ENCODE results near the gene CEP89. TPM values are rescaled to one million over a fixed set of nuclear protein-coding genes. Genes with fewer than 3 reads are reported as not detected.

Gene CEP89
- total and polyA plus RNA-seq, 2 of the 4 experiments (the other 2 are of a cell fraction), result 7.2 to 17.4 TPM

DNA sequence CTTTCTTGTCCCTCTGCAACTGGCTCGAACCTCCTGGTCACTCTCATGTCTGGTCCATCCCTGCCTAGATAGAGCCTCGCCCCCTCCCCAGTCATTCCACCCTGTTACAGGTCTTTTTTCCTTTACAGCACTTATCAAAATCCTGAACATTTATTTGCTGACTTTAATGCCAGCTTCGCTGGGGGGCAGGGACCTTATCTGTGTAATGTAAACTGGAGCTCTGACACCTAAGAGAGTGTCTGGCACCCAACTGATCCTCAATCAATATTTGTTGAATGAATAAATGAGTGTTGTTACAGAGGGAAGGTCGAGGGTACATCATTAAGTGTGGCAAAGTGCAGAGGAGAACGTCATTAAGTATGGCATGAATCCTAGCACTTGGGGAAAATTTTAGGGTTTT lies 17.0 kb upstream of the CEP89 start:
- no peaks in the 10 kb centered on the region for H3K4me1 ChIP-seq (ENCODE audit: control insufficient read depth, insufficient read depth, low read length)
- CTCF ChIA-PET, result no interaction called here
- in situ Hi-C loops (cut with MboI; ENCODE audit: low sequenced_read_pairs), result no loop called here

More for the DNA sequence above, 17.0 kb upstream of the CEP89 start:
- no peak overlapping the region for H3K4me2 ChIP-seq (ENCODE audit: low read depth, low read length)
- H4K91ac ChIP-seq (ENCODE audit: insufficient read depth, low read depth, low read length), result no peak overlapping the region
- no peaks in the 10 kb centered on the region for H3K27me3 ChIP-seq (ENCODE audit: control insufficient read depth, insufficient read depth, low read length)
- no peak overlapping the region for H3K56ac ChIP-seq (ENCODE audit: extremely low read depth, insufficient read depth, low read length)
- no peaks in the 10 kb centered on the region for H3K9me1 ChIP-seq (ENCODE audit: insufficient read depth, low read length)
- no peak overlapping the region for H3K4ac ChIP-seq (ENCODE audit: low read depth, low read length)
- WGBS, 2 experiments (ENCODE audit: extremely low coverage in 2 of 2, insufficient read length in 1 of 2), result no CpG with 5 or more reads among the region's 5 CpGs
- no peak overlapping the region for H4K8ac ChIP-seq (ENCODE audit: low read depth in 2 of 2, low read length in 2 of 2)
- intact Hi-C loops (cut with micrococcal nuclease) (no loop called here), dilution Hi-C loops (cut with HindIII; ENCODE audit: low sequenced_read_pairs, unreplicated experiment) (no loop called here)
- H3K14ac ChIP-seq (replicated peaks; ENCODE audit: low read depth, low read length), result no peak overlapping the region
- H2BK120ac ChIP-seq (ENCODE audit: low read depth, low read length), result no peak overlapping the region
- H2AK5ac ChIP-seq (ENCODE audit: low read depth, low read length), result no peak overlapping the region
- POLR2A ChIA-PET (ENCODE audit: unreplicated experiment), result no interaction called here
- no peak overlapping the region for H2BK20ac ChIP-seq (ENCODE audit: low read depth, low read length)
- H2AFZ ChIP-seq (replicated peaks; ENCODE audit: low read length, poor library complexity), result no peak overlapping the region
- no peaks in the 10 kb centered on the region for H3K9me3 ChIP-seq (ENCODE audit: control insufficient read depth, insufficient read depth, low read length)
- no peak overlapping the region for H3K23ac ChIP-seq (ENCODE audit: low read depth, low read length)
- no peak for ATAC-seq (ENCODE audit: low read depth)
- no peak overlapping the region for H3K18ac ChIP-seq (ENCODE audit: low read depth, low read length)
- no peaks in the 10 kb centered on the region for H3K79me1 ChIP-seq (ENCODE audit: low read depth in 1 of 2, low read length in 2 of 2)
- peaks cover 5% of the 10 kb centered on the region; the same call in 1 of the 2 replicates for H3K36me3 ChIP-seq (ENCODE audit: control insufficient read depth, insufficient read depth, low read length)
- H2BK5ac ChIP-seq (ENCODE audit: low read depth, low read length, poor library complexity, severe bottlenecking), result no peak overlapping the region
- no peak overlapping the region for H3K27ac ChIP-seq (ENCODE audit: insufficient read depth, low read length)
- BruUV-seq (replicated peaks), result no TSS peak
- no peak overlapping the region for H4K5ac ChIP-seq (ENCODE audit: low read depth, low read length)
- no peak overlapping the region for H3K4me3 ChIP-seq (ENCODE audit: insufficient read depth, low read depth, low read length)
- no peaks in the 10 kb centered on the region for H4K20me1 ChIP-seq (ENCODE audit: insufficient read depth, low read length)
- no peak for DNase-seq
- TF ChIP-seq FOS (IDR thresholded peaks at IDR 0.05; ENCODE audit: low read depth, low read length) (no peak), BHLHE40 (IDR thresholded peaks at IDR 0.05; ENCODE audit: low read depth, low read length) (no peak), CEBPB (IDR thresholded peaks at IDR 0.05; ENCODE audit: low read depth, low read length) (no peak), MAFK (IDR thresholded peaks at IDR 0.05; ENCODE audit: low read depth, low read length) (no peak), RCOR1 (IDR thresholded peaks at IDR 0.05; ENCODE audit: insufficient replicate concordance, low read length) (no peak), POLR2A (IDR thresholded peaks at IDR 0.05; ENCODE audit: low read depth, low read length) (no peak), NFE2L2 (IDR thresholded peaks at IDR 0.05; ENCODE audit: low read depth, low read length) (no peak), RFX5 (IDR thresholded peaks at IDR 0.05; ENCODE audit: low read depth, low read length) (no peak), SMC3 (IDR thresholded peaks at IDR 0.05; ENCODE audit: low read depth, low read length) (no peak), CHD1 (IDR thresholded peaks at IDR 0.05; ENCODE audit: low read depth, low read length) (no peak), RAD21 (IDR thresholded peaks at IDR 0.05; ENCODE audit: low read length) (no peak), MAZ (IDR thresholded peaks at IDR 0.05; ENCODE audit: borderline replicate concordance, low read depth, low read length) (no peak), MXI1 (IDR thresholded peaks at IDR 0.05; ENCODE audit: borderline replicate concordance, low read depth, low read length) (no peak)
- TF ChIP-seq, protein P1, sequence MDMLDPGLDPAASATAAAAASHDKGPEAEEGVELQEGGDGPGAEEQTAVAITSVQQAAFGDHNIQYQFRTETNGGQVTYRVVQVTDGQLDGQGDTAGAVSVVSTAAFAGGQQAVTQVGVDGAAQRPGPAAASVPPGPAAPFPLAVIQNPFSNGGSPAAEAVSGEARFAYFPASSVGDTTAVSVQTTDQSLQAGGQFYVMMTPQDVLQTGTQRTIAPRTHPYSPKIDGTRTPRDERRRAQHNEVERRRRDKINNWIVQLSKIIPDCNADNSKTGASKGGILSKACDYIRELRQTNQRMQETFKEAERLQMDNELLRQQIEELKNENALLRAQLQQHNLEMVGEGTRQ (IDR thresholded peaks at IDR 0.05; ENCODE audit: low read depth, low read length), result no peak
- TF ChIP-seq, protein P2, sequence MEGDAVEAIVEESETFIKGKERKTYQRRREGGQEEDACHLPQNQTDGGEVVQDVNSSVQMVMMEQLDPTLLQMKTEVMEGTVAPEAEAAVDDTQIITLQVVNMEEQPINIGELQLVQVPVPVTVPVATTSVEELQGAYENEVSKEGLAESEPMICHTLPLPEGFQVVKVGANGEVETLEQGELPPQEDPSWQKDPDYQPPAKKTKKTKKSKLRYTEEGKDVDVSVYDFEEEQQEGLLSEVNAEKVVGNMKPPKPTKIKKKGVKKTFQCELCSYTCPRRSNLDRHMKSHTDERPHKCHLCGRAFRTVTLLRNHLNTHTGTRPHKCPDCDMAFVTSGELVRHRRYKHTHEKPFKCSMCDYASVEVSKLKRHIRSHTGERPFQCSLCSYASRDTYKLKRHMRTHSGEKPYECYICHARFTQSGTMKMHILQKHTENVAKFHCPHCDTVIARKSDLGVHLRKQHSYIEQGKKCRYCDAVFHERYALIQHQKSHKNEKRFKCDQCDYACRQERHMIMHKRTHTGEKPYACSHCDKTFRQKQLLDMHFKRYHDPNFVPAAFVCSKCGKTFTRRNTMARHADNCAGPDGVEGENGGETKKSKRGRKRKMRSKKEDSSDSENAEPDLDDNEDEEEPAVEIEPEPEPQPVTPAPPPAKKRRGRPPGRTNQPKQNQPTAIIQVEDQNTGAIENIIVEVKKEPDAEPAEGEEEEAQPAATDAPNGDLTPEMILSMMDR (conservative IDR thresholded peaks at IDR 0.05; ENCODE audit: low read depth, low read length), result no peak
- TF ChIP-seq, protein P3, sequence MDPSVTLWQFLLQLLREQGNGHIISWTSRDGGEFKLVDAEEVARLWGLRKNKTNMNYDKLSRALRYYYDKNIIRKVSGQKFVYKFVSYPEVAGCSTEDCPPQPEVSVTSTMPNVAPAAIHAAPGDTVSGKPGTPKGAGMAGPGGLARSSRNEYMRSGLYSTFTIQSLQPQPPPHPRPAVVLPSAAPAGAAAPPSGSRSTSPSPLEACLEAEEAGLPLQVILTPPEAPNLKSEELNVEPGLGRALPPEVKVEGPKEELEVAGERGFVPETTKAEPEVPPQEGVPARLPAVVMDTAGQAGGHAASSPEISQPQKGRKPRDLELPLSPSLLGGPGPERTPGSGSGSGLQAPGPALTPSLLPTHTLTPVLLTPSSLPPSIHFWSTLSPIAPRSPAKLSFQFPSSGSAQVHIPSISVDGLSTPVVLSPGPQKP (IDR thresholded peaks at IDR 0.05; ENCODE audit: borderline replicate concordance, low read depth, low read length), result no peak
- H2AK9ac ChIP-seq (replicated peaks; ENCODE audit: low read depth, low read length, poor library complexity), result no peak overlapping the region
- H2BK15ac ChIP-seq (ENCODE audit: low read depth, low read length), result no peak overlapping the region
- H3K9ac ChIP-seq (ENCODE audit: low read depth, low read length), result no peak overlapping the region

Measured in IMR-90 (cell line).